GM12878 (cell line): ENCODE measurements around the gene TMC2. TPM values are rescaled to one million over a fixed set of nuclear protein-coding genes. Genes with fewer than 3 reads are reported as not detected.

Experiments used
- ATAC-seq: fragments of 200-7000 bp; cut with Tn5 transposase; 3 replicates; pipeline ENCODE4 v1.9.1; 2020; ENCODE audit warnings: mild to moderate bottlenecking, moderate library complexity
- BruUV-seq: library from RNA; stranded (reverse); fragments of 400-500 nt; replicated peaks from 2 replicates; lab custom pipeline; 2021; lab: Mats Ljungman, UMichigan
- CTCF ChIA-PET: fragments of 300-600 bp; sonication (Branson Sonifier 250); formaldehyde crosslinking; extraction: SDS; loops from one replicate; lab custom pipeline; 2021; ENCODE audit warnings: inconsistent platforms; lab: Yijun Ruan, JAX
- POLR2A ChIA-PET: fragments of 350-600 bp; formaldehyde crosslinking; extraction: SDS; loops from one replicate; lab custom pipeline; 2021; ENCODE audit warnings: inconsistent platforms; lab: Charles Lee
- RAD21 ChIA-PET: fragments of 300-600 bp; sonication (Branson Sonifier 250); formaldehyde crosslinking; loops from one replicate; lab custom pipeline; 2023; ENCODE audit warnings: antibody characterized with exemption; ENCODE audit not compliant: unreplicated experiment; lab: Charles Lee
- SMC1A ChIA-PET: fragments of 300-600 bp; sonication (Branson Sonifier 250); formaldehyde crosslinking; loops from one replicate; lab custom pipeline; 2023; ENCODE audit not compliant: unreplicated experiment, uncharacterized antibody; lab: Charles Lee
- DNase-seq: peaks from one replicate; pipeline ENCODE4 v3.0.0-alpha.2; 2011; ENCODE audit warnings: low read depth, low spot score
- FAIRE-seq: peaks from 3 replicates; lab custom pipeline; 2011; peaks lifted over from hg19 to GRCh38; lab: Jason Lieb, UNC
- H2AFZ ChIP-seq: 2 replicates; pipeline ENCODE4 v1.6.0; 2011; ENCODE audit warnings: low read depth, low read length, control low read depth; ENCODE audit not compliant: control insufficient read depth
- H3K27ac ChIP-seq: 2 replicates; pipeline ENCODE4 v1.5.1; 2011; ENCODE audit warnings: control low read depth; ENCODE audit not compliant: control insufficient read depth, insufficient read depth
- H3K27me3 ChIP-seq, 2 experiments: replicated peaks in 1 of 2; 2 replicates each; pipeline versions ENCODE4 v1.6.0 to v1.6.1; 2011; ENCODE audit warnings: low read length in 1 of 2; ENCODE audit not compliant: control insufficient read depth in 2 of 2, insufficient read depth in 2 of 2
- H3K36me3 ChIP-seq, 2 experiments: 2 replicates each; pipeline ENCODE4 v1.5.1; 2011; ENCODE audit warnings: low read length in 1 of 2; ENCODE audit not compliant: control insufficient read depth in 2 of 2, insufficient read depth in 2 of 2
- H3K4me1 ChIP-seq: 2 replicates; pipeline ENCODE4 v1.6.1; 2011; ENCODE audit warnings: mild to moderate bottlenecking, low read length, moderate library complexity, mixed read lengths; ENCODE audit not compliant: control insufficient read depth, insufficient read depth
- H3K4me2 ChIP-seq: 2 replicates; pipeline ENCODE4 v1.6.0; 2011; ENCODE audit warnings: control low read depth; ENCODE audit not compliant: control insufficient read depth, insufficient read depth
- H3K4me3 ChIP-seq: fragments of 200-600 bp; sonication (generic); 2 replicates; pipeline ENCODE4 v1.5.1; 2016
- H3K79me2 ChIP-seq: 2 replicates; pipeline ENCODE4 v1.6.0; 2011; ENCODE audit warnings: low read length; ENCODE audit not compliant: control insufficient read depth, insufficient read depth
- H3K9ac ChIP-seq: 2 replicates; pipeline ENCODE4 v1.8.0; 2011; ENCODE audit warnings: low read length, control low read depth, mixed read lengths; ENCODE audit not compliant: control insufficient read depth, insufficient read depth
- H3K9me3 ChIP-seq: replicated peaks from 3 replicates; pipeline ENCODE4 v1.5.1; 2011; ENCODE audit warnings: mild to moderate bottlenecking, low read length; ENCODE audit not compliant: control insufficient read depth, insufficient read depth
- H4K20me1 ChIP-seq: 2 replicates; pipeline ENCODE4 v1.6.0; 2011; ENCODE audit not compliant: control insufficient read depth, insufficient read depth
- ETV6 ChIP-seq, 2 experiments: fragments of 450-650 bp in 1 of 2; IDR thresholded peaks in 1 of 2; conservative IDR thresholded peaks in 1 of 2; 2 replicates each; pipeline ENCODE4 v1.6.1; 2014; ENCODE audit warnings: antibody characterized with exemption in 1 of 2, borderline replicate concordance in 1 of 2, low read depth in 1 of 2, mild to moderate bottlenecking in 1 of 2, moderate library complexity in 1 of 2
- MTA2 ChIP-seq: fragments of 450-650 bp; IDR thresholded peaks from 2 replicates; pipeline ENCODE4 v1.6.1; 2016; ENCODE audit warnings: low read depth, mild to moderate bottlenecking, moderate library complexity
- MYB ChIP-seq: fragments of 150-350 bp; IDR thresholded peaks from 2 replicates; pipeline ENCODE4 v1.6.1; 2014; ENCODE audit warnings: mild to moderate bottlenecking, low read depth, low read length, borderline replicate concordance
- NRF1 ChIP-seq: conservative IDR thresholded peaks from 2 replicates; pipeline ENCODE4 v1.6.1; 2011; ENCODE audit warnings: mild to moderate bottlenecking, low read depth, low read length, improper control_type of control experiment
- PAX8 ChIP-seq: fragments of 450-650 bp; IDR thresholded peaks from 2 replicates; pipeline ENCODE4 v1.6.1; 2017; ENCODE audit warnings: mild to moderate bottlenecking, moderate library complexity
- PKNOX1 ChIP-seq: fragments of 450-650 bp; IDR thresholded peaks from 2 replicates; pipeline ENCODE4 v1.6.1; 2016; ENCODE audit warnings: mild to moderate bottlenecking
- RB1 ChIP-seq: fragments of 450-650 bp; formaldehyde crosslinking; IDR thresholded peaks from 2 replicates; pipeline ENCODE4 v1.6.1; 2017; ENCODE audit warnings: mild to moderate bottlenecking, borderline replicate concordance
- RELA ChIP-seq: fragments of 450-650 bp; IDR thresholded peaks from 2 replicates; pipeline ENCODE4 v1.8.0; 2014; ENCODE audit warnings: borderline replicate concordance; ENCODE audit not compliant: partially characterized antibody
- SIN3A ChIP-seq: IDR thresholded peaks from 2 replicates; pipeline ENCODE4 v1.6.1; 2012; ENCODE audit warnings: low read depth, low read length, improper control_type of control experiment
- SMARCA5 ChIP-seq: fragments of 450-650 bp; IDR thresholded peaks from 2 replicates; pipeline ENCODE4 v1.6.1; 2017; ENCODE audit warnings: mild to moderate bottlenecking
- SREBF1 ChIP-seq: IDR thresholded peaks from 2 replicates; pipeline ENCODE4 v1.6.1; 2012; ENCODE audit warnings: mild to moderate bottlenecking, low read length
- SRF ChIP-seq, 2 experiments: IDR thresholded peaks; 2 replicates each; pipeline ENCODE4 v1.6.1; 2011; ENCODE audit warnings: low read depth in 2 of 2, low read length in 2 of 2, mild to moderate bottlenecking in 1 of 2, moderate library complexity in 1 of 2
- STAT3 ChIP-seq: IDR thresholded peaks from 2 replicates; pipeline ENCODE4 v1.6.1; 2011; ENCODE audit warnings: low read depth, low read length, improper control_type of control experiment
- USF1 ChIP-seq: IDR thresholded peaks from 2 replicates; pipeline ENCODE4 v1.6.1; 2011; ENCODE audit warnings: borderline replicate concordance, low read depth, mild to moderate bottlenecking, moderate library complexity, mixed read lengths, low read length; ENCODE audit not compliant: insufficient read depth; ENCODE audit errors: extremely low read length
- ZNF274 ChIP-seq: IDR thresholded peaks from one replicate; pipeline ENCODE4 v1.8.0; 2011; ENCODE audit not compliant: insufficient read length, insufficient read depth
- WGBS: methylation state at CpG from one replicate; pipeline ENCODE4 v1.1.6; 2016; ENCODE audit warnings: low lambda C conversion rate; ENCODE audit not compliant: insufficient replicate concordance, insufficient coverage; ENCODE audit errors: missing lambda C conversion rate; 5-methylcytosine and 5-hydroxymethylcytosine counted together
- in situ Hi-C: fragments of 300-500 bp; cut with MboI; formaldehyde crosslinking; loops from 9 replicates; pipeline ENCODE4 v1.14.3; 2018; ENCODE audit warnings: mixed read lengths
- intact Hi-C: fragments of 100-400 bp; cut with micrococcal nuclease; formaldehyde crosslinking; loops from one replicate; pipeline ENCODE4 v1.14.2; 2022; ENCODE audit not compliant: unreplicated experiment
- polyA plus RNA-seq, 11 experiments: library from polyadenylated mRNA; depleted of rRNA in 4 of 11; unstranded in 6 of 11; stranded (reverse) in 5 of 11; fragments of >200 nt; fragmentation: Nextera tagmentation in 4 of 11; fragmentation: Illumina TruSeq in 1 of 11; extraction: Ambion mirVana in 4 of 11; extraction: Trizol in 1 of 11; gene quantifications; 1 replicate in 1 of 11; 2 replicates in 10 of 11; pipeline versions ENCODE4 v1.2.1 to v1.2.3, GENCODE V29; 2011 to 2016; ENCODE audit warnings: inconsistent platforms in 2 of 11, missing spikeins in 2 of 11, low read depth in 1 of 11
- total RNA-seq, 4 experiments: library from RNA; depleted of rRNA in 3 of 4; stranded (reverse); fragments of >200 nt in 3 of 4; fragmentation: Illumina TruSeq in 1 of 4; extraction: Trizol in 1 of 4; gene quantifications; 2 replicates each; pipeline versions ENCODE4 v1.2.1 to v1.2.3, GENCODE V29; 2013 to 2021

The TMC2 gene
- total and polyA plus RNA-seq, 10 of the 15 experiments (the other 5 are each of a cell fraction or from before 2014, with no cell fraction given), result 0.08 TPM; not detected in 9

- FAIRE-seq (no peak), DNase-seq (no peak), ATAC-seq (no peak)
- H2AFZ ChIP-seq, result peak overlapping the region; percentile 43; the same call in 1 of the 2 replicates
- H3K27ac ChIP-seq, result no peak overlapping the region
- H3K36me3 ChIP-seq, result no peaks in the 10 kb centered on the region
- no TSS peak for BruUV-seq
- in situ Hi-C loops (no loop called here), intact Hi-C loops (loop anchor here (10.0 kb wide), 1 partner anchor 57 kb away; no protein-coding TSS in a partner anchor)
- RAD21 ChIA-PET, result no interaction called here
- POLR2A ChIA-PET, result no interaction called here
- no peak overlapping the region for H3K4me3 ChIP-seq
- no peak overlapping the region for H3K4me2 ChIP-seq
- SMC1A ChIA-PET, result no interaction called here
- peaks cover 7 to 10% of the 10 kb centered on the region in 2 experiments for H3K27me3 ChIP-seq
- H3K9me3 ChIP-seq, result no peaks in the 10 kb centered on the region
- CTCF ChIA-PET, result interaction anchor here (2.4 kb wide), 1 partner anchor 164 kb away, joined by 11 read pairs; no protein-coding TSS in a partner anchor
- H3K79me2 ChIP-seq, result no peaks in the 10 kb centered on the region
- WGBS, result 41% methylated on average over 6 of the region's 6 CpGs
- H3K9ac ChIP-seq, result no peak overlapping the region
- TF ChIP-seq MTA2 (no peak), RELA (no peak), STAT3 (no peak), PKNOX1 (no peak), NRF1 (no peak), ZNF274 (no peak), MYB (no peak), ETV6 (conservative IDR thresholded peaks at IDR 0.05 in 1 of 2, IDR thresholded peaks at IDR 0.05 in 1 of 2; ENCODE audit: borderline replicate concordance in 1 of 2, low read depth in 1 of 2) (no peak), PAX8 (no peak), USF1 (no peak), SMARCA5 (no peak), RB1 (no peak), SREBF1 (no peak), SIN3A (no peak), SRF (IDR thresholded peaks at IDR 0.05; ENCODE audit: low read depth in 2 of 2, low read length in 2 of 2) (no peak)
- no peaks in the 10 kb centered on the region for H4K20me1 ChIP-seq
- H3K4me1 ChIP-seq, result no peaks in the 10 kb centered on the region
Observed at GRCh38 chr20:2687514-2687913, 151.1 kb downstream of the TMC2 start.
